Fibroblast of lung (primary cell): ENCODE data around the gene MRPL51.

Experiments
- EZH2 ChIP-seq: IDR thresholded peaks from 2 replicates; pipeline ENCODE4 v1.5.1; 2012; ENCODE audit warnings: low read length, control low read depth, mild to moderate bottlenecking; ENCODE audit errors: missing control alignments
- TF ChIP-seq, protein P1 (sequence below), 2 donors: IDR thresholded peaks in 1 of 2; conservative IDR thresholded peaks in 1 of 2; 1 replicate in 1 of 2; 2 replicates in 1 of 2; pipeline ENCODE4 v1.5.1; 2011 to 2012; ENCODE audit warnings: low read length in 2 of 2, control low read depth in 1 of 2, inconsistent platforms in 1 of 2, low read depth in 1 of 2, mild to moderate bottlenecking in 1 of 2

DNA sequence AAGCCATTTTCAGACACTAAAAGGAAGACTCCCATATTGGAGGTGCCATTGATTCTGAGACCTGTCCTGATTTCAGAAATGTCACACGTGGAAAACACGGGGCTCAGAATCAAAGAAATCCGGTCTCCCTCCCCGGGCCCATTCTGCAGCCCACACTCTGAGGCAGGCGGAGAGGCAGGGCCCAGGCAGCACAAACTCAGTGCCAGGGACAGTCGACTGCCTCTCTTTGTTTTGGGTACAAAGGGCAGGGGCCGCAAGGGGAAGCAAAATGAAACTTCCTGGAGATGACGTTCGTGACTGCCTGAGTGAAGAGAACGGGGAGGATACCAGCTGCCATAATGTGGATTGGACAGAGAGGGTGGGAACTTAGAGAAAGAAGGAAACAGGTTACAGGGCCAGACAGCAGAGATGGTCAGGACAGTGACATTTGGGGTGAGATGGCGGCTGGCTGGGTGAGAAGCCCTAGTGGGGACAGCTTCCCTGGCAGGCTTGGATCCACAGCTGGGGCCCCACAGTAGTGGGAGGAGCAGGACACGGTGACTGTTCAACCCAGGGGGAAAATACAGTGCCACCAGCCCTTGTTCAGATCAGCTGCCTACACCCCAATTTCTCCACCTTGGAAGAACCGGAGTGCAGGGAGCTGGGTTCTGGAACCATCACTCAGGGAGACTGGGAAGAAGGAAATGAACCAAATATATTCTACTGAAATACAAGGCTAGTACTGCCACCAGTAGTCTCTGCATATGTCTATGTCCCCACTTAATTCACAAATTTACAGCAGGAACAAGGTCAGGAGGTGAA, 49.3 kb upstream of the MRPL51 start:
- TF ChIP-seq, protein P1, sequence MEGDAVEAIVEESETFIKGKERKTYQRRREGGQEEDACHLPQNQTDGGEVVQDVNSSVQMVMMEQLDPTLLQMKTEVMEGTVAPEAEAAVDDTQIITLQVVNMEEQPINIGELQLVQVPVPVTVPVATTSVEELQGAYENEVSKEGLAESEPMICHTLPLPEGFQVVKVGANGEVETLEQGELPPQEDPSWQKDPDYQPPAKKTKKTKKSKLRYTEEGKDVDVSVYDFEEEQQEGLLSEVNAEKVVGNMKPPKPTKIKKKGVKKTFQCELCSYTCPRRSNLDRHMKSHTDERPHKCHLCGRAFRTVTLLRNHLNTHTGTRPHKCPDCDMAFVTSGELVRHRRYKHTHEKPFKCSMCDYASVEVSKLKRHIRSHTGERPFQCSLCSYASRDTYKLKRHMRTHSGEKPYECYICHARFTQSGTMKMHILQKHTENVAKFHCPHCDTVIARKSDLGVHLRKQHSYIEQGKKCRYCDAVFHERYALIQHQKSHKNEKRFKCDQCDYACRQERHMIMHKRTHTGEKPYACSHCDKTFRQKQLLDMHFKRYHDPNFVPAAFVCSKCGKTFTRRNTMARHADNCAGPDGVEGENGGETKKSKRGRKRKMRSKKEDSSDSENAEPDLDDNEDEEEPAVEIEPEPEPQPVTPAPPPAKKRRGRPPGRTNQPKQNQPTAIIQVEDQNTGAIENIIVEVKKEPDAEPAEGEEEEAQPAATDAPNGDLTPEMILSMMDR (conservative IDR thresholded peaks at IDR 0.05 in 1 of 2, IDR thresholded peaks at IDR 0.05 in 1 of 2; ENCODE audit: low read depth in 1 of 2, low read length in 2 of 2): no peak
- no peak for TF ChIP-seq EZH2
